GM10266 (cell line): Measurements from ENCODE around the gene PNMA6E.

Experiments
- DNase-seq: peaks from one replicate; pipeline ENCODE4 v3.0.0; 2012; ENCODE audit errors: extremely low spot score
- TF ChIP-seq, protein P1 (sequence below): IDR thresholded peaks from 2 replicates; pipeline ENCODE4 v1.5.1; 2012; ENCODE audit warnings: mild to moderate bottlenecking, low read depth; ENCODE audit not compliant: control insufficient read depth, insufficient read depth; ENCODE audit errors: missing control alignments

Gene PNMA6E

DNA sequence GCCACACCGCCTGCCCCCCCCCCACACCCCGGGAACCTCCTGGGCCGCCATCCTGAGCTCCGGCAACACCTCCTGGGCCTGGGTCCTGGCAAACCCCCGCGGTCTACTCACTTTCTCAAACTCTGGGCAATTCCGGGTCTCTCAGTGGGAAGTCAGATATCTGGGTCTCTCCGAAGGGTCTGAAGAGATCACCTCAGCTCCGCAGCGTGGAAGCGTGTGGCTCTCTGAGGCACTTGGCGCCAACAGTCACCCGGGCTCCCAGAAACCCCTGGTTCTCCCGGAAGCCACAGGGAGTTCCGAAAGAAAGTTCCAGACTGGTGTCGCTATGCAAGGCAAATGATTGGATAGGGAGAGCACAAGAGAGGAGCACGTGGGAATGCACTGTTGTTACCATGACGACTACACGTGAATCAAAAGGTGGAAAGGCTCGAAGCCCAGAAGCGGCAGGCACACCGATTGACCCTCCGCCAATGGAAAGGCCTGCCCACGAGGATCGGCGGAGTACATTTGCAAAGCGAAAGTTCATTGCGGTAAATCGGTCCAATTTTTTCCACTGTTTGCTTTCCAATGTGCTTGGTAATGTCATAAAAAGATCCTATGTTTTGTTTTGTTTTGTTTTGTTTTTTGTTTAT, at the start of gene PNMA6E:
PNMA6E (minus strand) TSS at position 218 of the 632 bp plus-strand sequence. CDS start 2,501 bp downstream, outside the sequence.
- TF ChIP-seq, protein P1, sequence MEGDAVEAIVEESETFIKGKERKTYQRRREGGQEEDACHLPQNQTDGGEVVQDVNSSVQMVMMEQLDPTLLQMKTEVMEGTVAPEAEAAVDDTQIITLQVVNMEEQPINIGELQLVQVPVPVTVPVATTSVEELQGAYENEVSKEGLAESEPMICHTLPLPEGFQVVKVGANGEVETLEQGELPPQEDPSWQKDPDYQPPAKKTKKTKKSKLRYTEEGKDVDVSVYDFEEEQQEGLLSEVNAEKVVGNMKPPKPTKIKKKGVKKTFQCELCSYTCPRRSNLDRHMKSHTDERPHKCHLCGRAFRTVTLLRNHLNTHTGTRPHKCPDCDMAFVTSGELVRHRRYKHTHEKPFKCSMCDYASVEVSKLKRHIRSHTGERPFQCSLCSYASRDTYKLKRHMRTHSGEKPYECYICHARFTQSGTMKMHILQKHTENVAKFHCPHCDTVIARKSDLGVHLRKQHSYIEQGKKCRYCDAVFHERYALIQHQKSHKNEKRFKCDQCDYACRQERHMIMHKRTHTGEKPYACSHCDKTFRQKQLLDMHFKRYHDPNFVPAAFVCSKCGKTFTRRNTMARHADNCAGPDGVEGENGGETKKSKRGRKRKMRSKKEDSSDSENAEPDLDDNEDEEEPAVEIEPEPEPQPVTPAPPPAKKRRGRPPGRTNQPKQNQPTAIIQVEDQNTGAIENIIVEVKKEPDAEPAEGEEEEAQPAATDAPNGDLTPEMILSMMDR = no peak
- no peak for DNase-seq

DNA sequence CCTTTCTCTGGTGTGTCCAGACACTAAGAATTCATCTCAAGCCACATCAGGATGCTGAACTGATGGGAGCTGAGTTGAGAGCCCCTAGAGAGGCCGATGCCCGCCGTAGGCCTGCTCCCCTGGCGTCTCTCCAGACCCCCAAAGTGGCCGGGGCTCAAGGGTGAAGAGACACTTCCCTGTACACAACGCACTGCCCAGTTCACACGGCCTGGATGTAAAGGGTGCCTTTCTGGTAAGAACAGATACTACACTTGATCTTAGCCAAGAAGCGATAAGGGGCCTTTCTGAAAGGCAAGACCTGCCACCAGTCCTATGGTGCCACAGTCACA, 49.8 kb upstream of the PNMA6E start:
- no peak for DNase-seq
- TF ChIP-seq, protein P1 = no peak

- TF ChIP-seq, protein P1 = no peak
- no peak for DNase-seq
Measured at GRCh38 chrX:153450114-153450948, 49.2 kb upstream of the PNMA6E start.

GRCh38 chrX:153449368-153450113, 48.4 kb upstream of the PNMA6E start:
- TF ChIP-seq, protein P1 = no peak
- no peak for DNase-seq

- no peak for DNase-seq
Measured at GRCh38 chrX:153448556-153449367, 47.6 kb upstream of the PNMA6E start.

GRCh38 chrX:153447581-153447960, 46.4 kb upstream of the PNMA6E start:
- TF ChIP-seq, protein P1 = no peak
- DNase-seq = no peak

More at GRCh38 chrX:153448556-153449367, 47.6 kb upstream of the PNMA6E start:
- TF ChIP-seq, protein P1 = no peak
